SK-N-SH (cell line): ENCODE data around the gene WDR27. TPM values are rescaled to one million over a fixed set of nuclear protein-coding genes. Genes with fewer than 3 reads are reported as not detected.

Source experiments
- CTCF ChIA-PET: fragments of 300-600, 350-600 bp; formaldehyde crosslinking; extraction: SDS; loops from one replicate; lab custom pipeline; 2021; lab: Yijun Ruan, JAX
- POLR2A ChIA-PET: fragments of 350-600 bp; sonication (Branson Sonifier 250); formaldehyde crosslinking; extraction: SDS; loops from one replicate; lab custom pipeline; 2020; ENCODE audit warnings: antibody characterized with exemption, inconsistent platforms; lab: Yijun Ruan, JAX
- DNase-seq: peaks from one replicate; pipeline ENCODE4 v3.0.0; 2012
- H2AFZ ChIP-seq: fragments of 200-600 bp; sonication (generic); 2 replicates; pipeline ENCODE4 v1.8.1; 2016; ENCODE audit warnings: antibody characterized with exemption, mild to moderate bottlenecking, low read depth
- H3F3A ChIP-seq: fragments of 200-600 bp; sonication (generic); replicated peaks from 2 replicates; pipeline ENCODE3; 2016; ENCODE audit warnings: antibody characterized with exemption, mild to moderate bottlenecking; ENCODE audit not compliant: insufficient read depth
- H3K27ac ChIP-seq, 2 experiments: fragments of 200-500 bp in 1 of 2; fragments of 200-600 bp in 1 of 2; sonication (Bioruptor generic) in 1 of 2; sonication (generic), shearing (Covaris generic) in 1 of 2; 2 replicates each; pipeline versions ENCODE4 v1.5.1 to v1.6.1; 2014 to 2016; ENCODE audit warnings: low read depth in 2 of 2, inconsistent platforms in 1 of 2, low read length in 1 of 2, mild to moderate bottlenecking in 1 of 2, mixed read lengths in 1 of 2
- H3K27me3 ChIP-seq: fragments of 200-600 bp; sonication (generic), shearing (Covaris generic); 2 replicates; pipeline ENCODE4 v1.6.1; 2016; ENCODE audit warnings: mixed run types; ENCODE audit not compliant: insufficient read depth
- H3K36me3 ChIP-seq, 2 experiments: fragments of 200-500 bp in 1 of 2; fragments of 200-600 bp in 1 of 2; sonication (Bioruptor generic) in 1 of 2; sonication (generic) in 1 of 2; replicated peaks in 1 of 2; 2 replicates each; pipeline versions ENCODE3 to v1.5.1; 2014 to 2016; ENCODE audit warnings: low read length in 1 of 2, mild to moderate bottlenecking in 1 of 2; ENCODE audit not compliant: insufficient read depth in 2 of 2, control insufficient read depth in 1 of 2
- H3K4me1 ChIP-seq, 2 experiments: fragments of 200-500 bp in 1 of 2; fragments of 200-600 bp in 1 of 2; sonication (Bioruptor generic) in 1 of 2; sonication (generic), shearing (Covaris generic) in 1 of 2; 2 replicates each; pipeline versions ENCODE4 v1.5.1 to v1.6.1; 2014 to 2016; ENCODE audit warnings: low read depth in 1 of 2, low read length in 1 of 2, mixed run types in 1 of 2; ENCODE audit not compliant: insufficient read depth in 2 of 2, control insufficient read depth in 1 of 2
- H3K4me2 ChIP-seq: fragments of 200-600 bp; sonication (generic), shearing (Covaris generic); 2 replicates; pipeline ENCODE4 v1.6.1; 2017; ENCODE audit warnings: mixed run types
- H3K4me3 ChIP-seq, 2 experiments: fragments of 200-500 bp in 1 of 2; fragments of 200-600 bp in 1 of 2; sonication (Bioruptor generic) in 1 of 2; sonication (generic), shearing (Covaris generic) in 1 of 2; 2 replicates each; pipeline versions ENCODE4 v1.5.1 to v1.8.1; 2014 to 2016; ENCODE audit warnings: low read depth in 2 of 2, inconsistent platforms in 1 of 2, low read length in 1 of 2, mild to moderate bottlenecking in 1 of 2, mixed read lengths in 1 of 2, moderate library complexity in 1 of 2
- H3K79me2 ChIP-seq: fragments of 200-600 bp; sonication (generic); 2 replicates; pipeline ENCODE4 v1.8.1; 2017; ENCODE audit warnings: mild to moderate bottlenecking; ENCODE audit not compliant: insufficient read depth
- H3K9ac ChIP-seq: fragments of 200-600 bp; sonication (generic); 2 replicates; pipeline ENCODE4 v1.6.1; 2017; ENCODE audit warnings: mixed run types
- H3K9me2 ChIP-seq: fragments of 200-600 bp; sonication (generic); 2 replicates; pipeline ENCODE4 v1.6.1; 2017; ENCODE audit warnings: mixed run types
- H3K9me3 ChIP-seq: fragments of 200-600 bp; sonication (generic); 2 replicates; pipeline ENCODE4 v1.6.1; 2017; ENCODE audit warnings: mixed run types, mild to moderate bottlenecking, moderate library complexity
- H4K20me1 ChIP-seq: fragments of 200-600 bp; sonication (generic); 2 replicates; pipeline ENCODE4 v1.6.1; 2017; ENCODE audit warnings: mild to moderate bottlenecking, mixed run types; ENCODE audit not compliant: insufficient read depth
- CHD2 ChIP-seq: fragments of 150-350 bp; IDR thresholded peaks from 2 replicates; pipeline ENCODE4 v1.6.1; 2018; ENCODE audit warnings: low read length; ENCODE audit not compliant: partially characterized antibody
- EZH2phosphoT487 ChIP-seq: fragments of 200-600 bp; sonication (generic); IDR thresholded peaks from 2 replicates; pipeline ENCODE4 v1.6.1; 2017; ENCODE audit warnings: low read depth, mixed run types, mild to moderate bottlenecking, antibody characterized with exemption, moderate library complexity, borderline replicate concordance
- FOSL2 ChIP-seq: IDR thresholded peaks from 2 replicates; pipeline ENCODE4 v1.4.0; 2012; ENCODE audit warnings: low read depth, mild to moderate bottlenecking, moderate library complexity, borderline replicate concordance
- FOXM1 ChIP-seq: IDR thresholded peaks from 2 replicates; pipeline ENCODE4 v1.4.0; 2012; ENCODE audit warnings: low read depth, mild to moderate bottlenecking
- GABPA ChIP-seq: IDR thresholded peaks from 2 replicates; pipeline ENCODE4 v1.4.0; 2012; ENCODE audit warnings: low read depth, mild to moderate bottlenecking
- GATA2 ChIP-seq: sonication (generic); formaldehyde crosslinking; IDR thresholded peaks from 2 replicates; pipeline ENCODE4 v1.5.0; 2020; ENCODE audit warnings: mild to moderate bottlenecking, missing genetic modification reagents
- JUND ChIP-seq: IDR thresholded peaks from 2 replicates; pipeline ENCODE4 v1.4.0; 2012
- MEF2A ChIP-seq: IDR thresholded peaks from 2 replicates; pipeline ENCODE4 v1.4.0; 2012; ENCODE audit warnings: low read depth, borderline replicate concordance
- NFIC ChIP-seq: IDR thresholded peaks from 2 replicates; pipeline ENCODE4 v1.4.0; 2012; ENCODE audit warnings: borderline replicate concordance
- POLR2AphosphoS5 ChIP-seq: IDR thresholded peaks from 2 replicates; pipeline ENCODE4 v1.6.1; 2012; ENCODE audit warnings: low read depth, low read length
- RAD21 ChIP-seq: IDR thresholded peaks from 2 replicates; pipeline ENCODE4 v1.6.1; 2012; ENCODE audit warnings: mild to moderate bottlenecking, low read length
- RCOR1 ChIP-seq: fragments of 150-350 bp; IDR thresholded peaks from 2 replicates; pipeline ENCODE4 v1.6.1; 2017; ENCODE audit warnings: antibody characterized with exemption, low read length
- RXRA ChIP-seq: IDR thresholded peaks from 2 replicates; pipeline ENCODE4 v1.4.0; 2012; ENCODE audit warnings: low read depth, mild to moderate bottlenecking, borderline replicate concordance
- SMC3 ChIP-seq: IDR thresholded peaks from 2 replicates; pipeline ENCODE4 v1.6.1; 2012; ENCODE audit warnings: low read depth, low read length, improper control_type of control experiment
- TAF1 ChIP-seq: IDR thresholded peaks from 2 replicates; pipeline ENCODE4 v1.6.1; 2012; ENCODE audit warnings: low read depth, mild to moderate bottlenecking, low read length, moderate library complexity, borderline replicate concordance
- YY1 ChIP-seq: IDR thresholded peaks from 2 replicates; pipeline ENCODE4 v1.4.0; 2012; ENCODE audit warnings: low read depth, mild to moderate bottlenecking
- WGBS: methylation state at CpG from one replicate; pipeline ENCODE4 v1.1.6; 2017; ENCODE audit warnings: low lambda C conversion rate; 5-methylcytosine and 5-hydroxymethylcytosine counted together
- polyA plus RNA-seq, 3 experiments: library from polyadenylated mRNA; depleted of rRNA; stranded (reverse); fragments of >200 nt; gene quantifications; 2 replicates each; pipeline ENCODE4 v1.2.3, GENCODE V29; 2012
- TF ChIP-seq, protein P1 (sequence below): IDR thresholded peaks from 2 replicates; pipeline ENCODE4; 2012
- TF ChIP-seq, protein P2 (sequence below): fragments of 150-350 bp; IDR thresholded peaks from 2 replicates; pipeline ENCODE4 v1.6.1; 2017; ENCODE audit warnings: antibody characterized with exemption, low read length, low read depth, borderline replicate concordance
- TF ChIP-seq, protein P3 (sequence below): IDR thresholded peaks from 2 replicates; pipeline ENCODE4 v1.4.0; 2012; ENCODE audit warnings: low read depth, borderline replicate concordance
- TF ChIP-seq, protein P4 (sequence below): IDR thresholded peaks from 2 replicates; pipeline ENCODE4 v1.6.1; 2012; ENCODE audit warnings: mild to moderate bottlenecking, low read depth, low read length, moderate library complexity

The WDR27 gene
- polyA plus RNA-seq, 1 of the 3 experiments (the other 2 are of a cell fraction) = 55.6 TPM

DNA sequence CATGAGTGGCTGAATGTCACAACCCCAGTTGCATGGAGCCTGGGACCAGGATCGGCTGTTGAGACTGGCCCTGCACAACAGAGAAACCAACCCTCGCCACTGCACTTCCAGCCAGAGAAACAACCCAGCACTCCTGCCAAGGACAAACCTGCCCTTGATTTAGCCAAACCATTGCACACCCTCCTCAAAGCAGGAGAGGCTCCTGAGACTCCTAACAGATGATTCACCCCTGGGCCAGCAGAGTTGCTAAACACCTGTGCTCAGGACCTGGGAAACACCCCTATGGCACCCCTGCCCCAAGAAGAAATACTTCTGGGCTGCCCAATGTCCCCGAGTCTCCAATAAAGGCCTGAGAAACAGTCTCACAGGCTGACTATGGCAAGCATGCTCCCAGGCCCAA lies 17.8 kb downstream of the WDR27 start:
- H2AFZ ChIP-seq = no peak overlapping the region
- H3F3A ChIP-seq = no peaks in the 10 kb centered on the region
- no peak overlapping the region for H3K9ac ChIP-seq
- H3K79me2 ChIP-seq = peaks cover 18% of the 10 kb centered on the region
- no peak for TF ChIP-seq RCOR1
- no peak for TF ChIP-seq POLR2AphosphoS5
- TF ChIP-seq GATA2 (CRISPR knock-in tag) = no peak
- no peak for TF ChIP-seq SMC3
- TF ChIP-seq MEF2A = no peak
- TF ChIP-seq EZH2phosphoT487 = no peak
- no peak for TF ChIP-seq GABPA
- no peak for TF ChIP-seq RXRA
- no peak for TF ChIP-seq YY1
- no peak for TF ChIP-seq TAF1
- TF ChIP-seq JUND = no peak
- no peak for TF ChIP-seq FOXM1
- TF ChIP-seq FOSL2 = no peak
- TF ChIP-seq, protein P1, sequence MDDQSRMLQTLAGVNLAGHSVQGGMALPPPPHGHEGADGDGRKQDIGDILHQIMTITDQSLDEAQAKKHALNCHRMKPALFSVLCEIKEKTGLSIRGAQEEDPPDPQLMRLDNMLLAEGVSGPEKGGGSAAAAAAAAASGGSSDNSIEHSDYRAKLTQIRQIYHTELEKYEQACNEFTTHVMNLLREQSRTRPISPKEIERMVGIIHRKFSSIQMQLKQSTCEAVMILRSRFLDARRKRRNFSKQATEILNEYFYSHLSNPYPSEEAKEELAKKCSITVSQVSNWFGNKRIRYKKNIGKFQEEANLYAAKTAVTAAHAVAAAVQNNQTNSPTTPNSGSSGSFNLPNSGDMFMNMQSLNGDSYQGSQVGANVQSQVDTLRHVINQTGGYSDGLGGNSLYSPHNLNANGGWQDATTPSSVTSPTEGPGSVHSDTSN = no peak
- no peak for TF ChIP-seq RAD21
- TF ChIP-seq, protein P2, sequence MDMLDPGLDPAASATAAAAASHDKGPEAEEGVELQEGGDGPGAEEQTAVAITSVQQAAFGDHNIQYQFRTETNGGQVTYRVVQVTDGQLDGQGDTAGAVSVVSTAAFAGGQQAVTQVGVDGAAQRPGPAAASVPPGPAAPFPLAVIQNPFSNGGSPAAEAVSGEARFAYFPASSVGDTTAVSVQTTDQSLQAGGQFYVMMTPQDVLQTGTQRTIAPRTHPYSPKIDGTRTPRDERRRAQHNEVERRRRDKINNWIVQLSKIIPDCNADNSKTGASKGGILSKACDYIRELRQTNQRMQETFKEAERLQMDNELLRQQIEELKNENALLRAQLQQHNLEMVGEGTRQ = no peak
- no peak for TF ChIP-seq CHD2
- no peak for TF ChIP-seq NFIC
- TF ChIP-seq, protein P3, sequence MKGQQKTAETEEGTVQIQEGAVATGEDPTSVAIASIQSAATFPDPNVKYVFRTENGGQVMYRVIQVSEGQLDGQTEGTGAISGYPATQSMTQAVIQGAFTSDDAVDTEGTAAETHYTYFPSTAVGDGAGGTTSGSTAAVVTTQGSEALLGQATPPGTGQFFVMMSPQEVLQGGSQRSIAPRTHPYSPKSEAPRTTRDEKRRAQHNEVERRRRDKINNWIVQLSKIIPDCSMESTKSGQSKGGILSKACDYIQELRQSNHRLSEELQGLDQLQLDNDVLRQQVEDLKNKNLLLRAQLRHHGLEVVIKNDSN = no peak
- TF ChIP-seq, protein P4, sequence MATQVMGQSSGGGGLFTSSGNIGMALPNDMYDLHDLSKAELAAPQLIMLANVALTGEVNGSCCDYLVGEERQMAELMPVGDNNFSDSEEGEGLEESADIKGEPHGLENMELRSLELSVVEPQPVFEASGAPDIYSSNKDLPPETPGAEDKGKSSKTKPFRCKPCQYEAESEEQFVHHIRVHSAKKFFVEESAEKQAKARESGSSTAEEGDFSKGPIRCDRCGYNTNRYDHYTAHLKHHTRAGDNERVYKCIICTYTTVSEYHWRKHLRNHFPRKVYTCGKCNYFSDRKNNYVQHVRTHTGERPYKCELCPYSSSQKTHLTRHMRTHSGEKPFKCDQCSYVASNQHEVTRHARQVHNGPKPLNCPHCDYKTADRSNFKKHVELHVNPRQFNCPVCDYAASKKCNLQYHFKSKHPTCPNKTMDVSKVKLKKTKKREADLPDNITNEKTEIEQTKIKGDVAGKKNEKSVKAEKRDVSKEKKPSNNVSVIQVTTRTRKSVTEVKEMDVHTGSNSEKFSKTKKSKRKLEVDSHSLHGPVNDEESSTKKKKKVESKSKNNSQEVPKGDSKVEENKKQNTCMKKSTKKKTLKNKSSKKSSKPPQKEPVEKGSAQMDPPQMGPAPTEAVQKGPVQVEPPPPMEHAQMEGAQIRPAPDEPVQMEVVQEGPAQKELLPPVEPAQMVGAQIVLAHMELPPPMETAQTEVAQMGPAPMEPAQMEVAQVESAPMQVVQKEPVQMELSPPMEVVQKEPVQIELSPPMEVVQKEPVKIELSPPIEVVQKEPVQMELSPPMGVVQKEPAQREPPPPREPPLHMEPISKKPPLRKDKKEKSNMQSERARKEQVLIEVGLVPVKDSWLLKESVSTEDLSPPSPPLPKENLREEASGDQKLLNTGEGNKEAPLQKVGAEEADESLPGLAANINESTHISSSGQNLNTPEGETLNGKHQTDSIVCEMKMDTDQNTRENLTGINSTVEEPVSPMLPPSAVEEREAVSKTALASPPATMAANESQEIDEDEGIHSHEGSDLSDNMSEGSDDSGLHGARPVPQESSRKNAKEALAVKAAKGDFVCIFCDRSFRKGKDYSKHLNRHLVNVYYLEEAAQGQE = no peak
- TF ChIP-seq, all 33 proteins: peak for 0
- no peak for DNase-seq
- peaks cover 12% of the 10 kb centered on the region for H3K9me3 ChIP-seq
- no peaks in the 10 kb centered on the region for H3K9me2 ChIP-seq
- POLR2A ChIA-PET = no interaction called here
- H3K36me3 ChIP-seq = peaks cover 52 to 59% of the 10 kb centered on the region in 2 experiments
- H3K27me3 ChIP-seq = no peaks in the 10 kb centered on the region
- WGBS = no CpG with 5 or more reads among the region's 3 CpGs
- no peaks in the 10 kb centered on the region for H3K4me1 ChIP-seq
- H3K4me2 ChIP-seq = no peak overlapping the region
- CTCF ChIA-PET = interaction anchor here (1.2 kb wide), 1 partner anchor 27 kb away, joined by 5 read pairs; no protein-coding TSS in a partner anchor
- H4K20me1 ChIP-seq = no peaks in the 10 kb centered on the region
- no peak overlapping the region for H3K27ac ChIP-seq
- H3K4me3 ChIP-seq = no peak overlapping the region; a peak in 1 of 4 replicates
